Ascending aorta (tissue), 2 donors: ENCODE results near the gene WDR86. TPM values are rescaled to one million over a fixed set of nuclear protein-coding genes. Genes with fewer than 3 reads are reported as not detected.

Experiments used
- DNase-seq, 2 donors: peaks; one replicate each; pipeline ENCODE4 v3.0.0-alpha.2; 2019; ENCODE audit warnings: low spot score in 2 of 2
- H3K27ac ChIP-seq, 2 donors: fragments of 200-600 bp; sonication (generic); one replicate each; pipeline ENCODE4 v1.5.1; 2016 to 2017; ENCODE audit warnings: mild to moderate bottlenecking in 1 of 2
- H3K27me3 ChIP-seq: fragments of 200-600 bp; sonication (generic); one replicate; pipeline ENCODE4 v1.5.1; 2017
- H3K36me3 ChIP-seq, 2 donors: fragments of 200-600 bp; sonication (generic); one replicate each; pipeline ENCODE4 v1.5.1; 2016
- H3K4me1 ChIP-seq, 2 donors: fragments of 200-600 bp; sonication (generic); one replicate each; pipeline ENCODE4 v1.5.1; 2016 to 2017; ENCODE audit warnings: mild to moderate bottlenecking in 1 of 2
- H3K4me3 ChIP-seq, 2 donors: fragments of 200-600 bp; sonication (generic); one replicate each; pipeline ENCODE4 v1.5.1; 2016 to 2017; ENCODE audit warnings: mild to moderate bottlenecking in 1 of 2
- H3K9me3 ChIP-seq, 2 donors: fragments of 200-600 bp; sonication (generic); one replicate each; pipeline ENCODE4 v1.5.1; 2016
- CTCF ChIP-seq, 3 experiments: fragments of 200-600 bp in 2 of 3; fragments of 450-650 bp in 1 of 3; sonication (generic) in 2 of 3; IDR thresholded peaks; one replicate each; pipeline ENCODE4 v1.5.1; 2016 to 2019; ENCODE audit warnings: antibody characterized with exemption in 3 of 3, mild to moderate bottlenecking in 1 of 3, moderate library complexity in 1 of 3
- intact Hi-C: fragments of 100-400 bp; cut with DNase I; formaldehyde crosslinking; loops from one replicate; pipeline ENCODE4 v1.15.1; 2023
- total RNA-seq: library from RNA; depleted of rRNA; stranded (reverse); fragments of >200 nt; gene quantifications from one replicate; pipeline ENCODE4 v1.1.0, GENCODE V29; 2016

Gene WDR86
- total RNA-seq, 1 donor from 2014 or later, result 4.0 TPM

GRCh38 chr7:151427705-151428377, 18.0 kb upstream of the WDR86 start:
- no peak for TF ChIP-seq CTCF (IDR thresholded peaks at IDR 0.05)
- no peaks in the 10 kb centered on the region for H3K36me3 ChIP-seq
- H3K9me3 ChIP-seq, result no peaks in the 10 kb centered on the region
- no peaks in the 10 kb centered on the region for H3K27me3 ChIP-seq
- peak overlapping the region; percentile 62 to 75 for H3K27ac ChIP-seq
- peaks cover 17 to 24% of the 10 kb centered on the region in 2 donors for H3K4me1 ChIP-seq
- intact Hi-C loops, result loop anchor here (1.0 to 2.0 kb wide), 2 partner anchors 8 to 13 kb away; partner anchors contain the start of gene CRYGN
- no peak for DNase-seq
- H3K4me3 ChIP-seq, result no peak overlapping the region

GRCh38 chr7:151426904-151427704, 17.3 kb upstream of the WDR86 start:
- Histone ChIP-seq H3K36me3 (no peaks in the 10 kb centered on the region), H3K9me3 (no peaks in the 10 kb centered on the region), H3K4me1 (peaks cover 17 to 24% of the 10 kb centered on the region in 2 donors), H3K27me3 (no peaks in the 10 kb centered on the region), H3K4me3 (peak overlapping the region in 1 of 2 donors; percentile 45), H3K27ac (peak overlapping the region; percentile 62 to 75)
- DNase-seq, result no peak
- no peak for TF ChIP-seq CTCF (IDR thresholded peaks at IDR 0.05)
- intact Hi-C loops, result loop anchor here (1.0 to 2.0 kb wide), 2 partner anchors 9 to 14 kb away; partner anchors contain the start of gene CRYGN

GRCh38 chr7:151426441-151426903, 16.6 kb upstream of the WDR86 start:
- H3K4me3 ChIP-seq, result peak overlapping the region; percentile 1 to 45
- no peaks in the 10 kb centered on the region for H3K9me3 ChIP-seq
- TF ChIP-seq CTCF (IDR thresholded peaks at IDR 0.05), result no peak
- H3K4me1 ChIP-seq, result peaks cover 17 to 24% of the 10 kb centered on the region in 2 donors
- H3K27me3 ChIP-seq, result no peaks in the 10 kb centered on the region
- H3K27ac ChIP-seq, result peak overlapping the region; percentile 62 to 75
- no peaks in the 10 kb centered on the region for H3K36me3 ChIP-seq
- peak in 1 of 2 donors; percentile 92 for DNase-seq
- intact Hi-C loops, result loop anchor here (2.0 kb wide), 1 partner anchor 14 kb away; the partner anchor contains the start of gene CRYGN

- Histone ChIP-seq H3K27ac (peak overlapping the region; percentile 62 to 75), H3K4me3 (peak overlapping the region; percentile 1 to 45), H3K36me3 (no peaks in the 10 kb centered on the region), H3K27me3 (no peaks in the 10 kb centered on the region), H3K4me1 (peaks cover 17 to 24% of the 10 kb centered on the region in 2 donors), H3K9me3 (no peaks in the 10 kb centered on the region)
- TF ChIP-seq CTCF (IDR thresholded peaks at IDR 0.05), result no peak
- intact Hi-C loops, result loop anchor here (2.0 kb wide), 1 partner anchor 15 kb away; the partner anchor contains the start of gene CRYGN
- DNase-seq, result no peak
These were observed 16.0 kb upstream of the WDR86 start for GRCh38 chr7:151425670-151426440.

- H3K4me1 ChIP-seq, result peaks cover 17 to 24% of the 10 kb centered on the region in 2 donors
- H3K36me3 ChIP-seq, result no peaks in the 10 kb centered on the region
- no peak overlapping the region for H3K4me3 ChIP-seq
- DNase-seq, result no peak
- no peak for TF ChIP-seq CTCF (IDR thresholded peaks at IDR 0.05)
- no peaks in the 10 kb centered on the region for H3K27me3 ChIP-seq
- intact Hi-C loops, result no loop called here
- H3K27ac ChIP-seq, result no peak overlapping the region
- peaks cover 0 to 5% of the 10 kb centered on the region in 2 donors for H3K9me3 ChIP-seq
These were observed 15.0 kb upstream of the WDR86 start for GRCh38 chr7:151424799-151425198.
